Adrenal gland (tissue), 12 donors: Measurements from ENCODE around the gene ABCE1. TPM values are rescaled to one million over a fixed set of nuclear protein-coding genes. Genes with fewer than 3 reads are reported as not detected.

Source experiments
- DNase-seq, 7 donors: peaks; one replicate each; pipeline ENCODE4 v3.0.0-alpha.2; 2019 to 2020
- H3K27ac ChIP-seq, 5 donors: fragments of 200-600 bp; sonication (generic) in 4 of 5; 1 replicate in 3 of 5; 2 replicates in 2 of 5; pipeline versions ENCODE4 v1.5.1 to v1.8.0; 2016 to 2020; ENCODE audit warnings: mild to moderate bottlenecking in 1 of 5
- H3K27me3 ChIP-seq: fragments of 200-600 bp; 2 replicates; pipeline ENCODE4 v1.8.0; 2021
- H3K36me3 ChIP-seq, 2 donors: fragments of 200-600 bp; replicated peaks in 1 of 2; 1 replicate in 1 of 2; 2 replicates in 1 of 2; pipeline versions ENCODE4 v1.5.1 to v1.8.0; 2018 to 2022
- H3K4me1 ChIP-seq, 2 donors: fragments of 200-600 bp; replicated peaks in 1 of 2; 1 replicate in 1 of 2; 2 replicates in 1 of 2; pipeline versions ENCODE4 v1.5.1 to v1.8.0; 2018 to 2021
- H3K4me3 ChIP-seq, 4 donors: fragments of 200-600 bp; sonication (generic) in 3 of 4; one replicate each; pipeline ENCODE4 v1.5.1; 2016 to 2018
- H3K9me3 ChIP-seq, 3 donors: fragments of 200-600 bp; sonication (generic) in 1 of 3; replicated peaks in 1 of 3; 1 replicate in 2 of 3; 2 replicates in 1 of 3; pipeline versions ENCODE4 v1.5.1 to v1.8.0; 2016 to 2021
- CTCF ChIP-seq, 6 experiments: fragments of 450-650 bp in 4 of 6; fragments of 200-600 bp in 2 of 6; sonication (generic) in 1 of 6; IDR thresholded peaks; 1 replicate in 5 of 6; 2 replicates in 1 of 6; pipeline versions ENCODE4 v1.5.1 to v1.8.0; 2016 to 2021; ENCODE audit warnings: antibody characterized with exemption in 6 of 6, mild to moderate bottlenecking in 2 of 6, moderate library complexity in 1 of 6
- POLR2A ChIP-seq, 2 donors: fragments of 450-650 bp; IDR thresholded peaks; one replicate each; pipeline ENCODE4 v1.6.1; 2017; ENCODE audit warnings: antibody characterized with exemption in 2 of 2, mild to moderate bottlenecking in 2 of 2, moderate library complexity in 1 of 2
- WGBS, 4 donors: extraction: QIAGEN DNeasy Blood & Tissue Kit in 2 of 4; methylation state at CpG; one replicate each; pipeline versions ENCODE4 v1.1.5 to v1.1.7; 2013 to 2017; 5-methylcytosine and 5-hydroxymethylcytosine counted together
- intact Hi-C, 2 donors: fragments of 100-400 bp; cut with DNase I; formaldehyde crosslinking; loops; one replicate each; pipeline versions ENCODE4 v1.14.1 to v1.15.0; 2022 to 2023
- polyA plus RNA-seq, 3 donors: library from polyadenylated mRNA; stranded (reverse); fragments of 200-250 nt in 2 of 3; fragments of 350-450 nt in 1 of 3; fragmentation: Illumina TruSeq in 1 of 3; extraction: RNeasy Lipid Tissue Mini Kit (QIAGEN cat#74804) in 1 of 3; gene quantifications; one replicate each; pipeline ENCODE4 v1.2.3, GENCODE V29; 2013 to 2014
- total RNA-seq, 9 donors: library from RNA; depleted of rRNA in 4 of 9; stranded (reverse); fragments of >200 nt in 4 of 9; fragments of 120-200 nt in 1 of 9; fragmentation: NEBNext Ultra II Directional in 1 of 9; extraction: Animal tissue kit (Norgen Biotek cat#: 25700) in 1 of 9; gene quantifications; one replicate each; pipeline versions ENCODE4 v1.1.0 to v1.2.4, GENCODE V29; 2013 to 2023
- donor health status: healthy with polysubstance abuse.
- donor health status: Bipolar disorder and iron deficiency.
- donor health status: DM: yes; HTN: yes; CAD: no.
- donor health status: DM: no; HTN: no; CAD: no.
- donor health status: DM: no; HTN: no; CAD: no.
- donor health status: DM: yes; HTN: yes; CAD: no.

The ABCE1 gene
- total and polyA plus RNA-seq, 12 donors: 14.9 to 82.0 (median 50.6) TPM

GRCh38 chr4:145066063-145066501 lies 32.0 kb upstream of the ABCE1 start:
- intact Hi-C loops: no loop called here
- no peak for DNase-seq
- Histone ChIP-seq H3K4me1 (peaks cover 0 to 8% of the 10 kb centered on the region in 2 donors), H3K9me3 (peaks cover 0 to 6% (median 0%) of the 10 kb centered on the region in 3 donors), H3K27me3 (no peaks in the 10 kb centered on the region), H3K27ac (no peak overlapping the region), H3K36me3 (no peaks in the 10 kb centered on the region), H3K4me3 (no peak overlapping the region)
- WGBS, 4 donors: 52 to 66% (median 62%) methylated on average over 2 of the region's 2 CpGs
- TF ChIP-seq POLR2A (IDR thresholded peaks at IDR 0.05) (no peak), CTCF (IDR thresholded peaks at IDR 0.05) (no peak)

GRCh38 chr4:145069361-145069760 lies 28.8 kb upstream of the ABCE1 start:
- peaks cover 0 to 4% (median 0%) of the 10 kb centered on the region in 3 donors for H3K9me3 ChIP-seq
- intact Hi-C loops: no loop called here
- H3K36me3 ChIP-seq: no peaks in the 10 kb centered on the region
- H3K27me3 ChIP-seq: no peaks in the 10 kb centered on the region
- no peak overlapping the region for H3K4me3 ChIP-seq
- TF ChIP-seq POLR2A (IDR thresholded peaks at IDR 0.05) (no peak), CTCF (IDR thresholded peaks at IDR 0.05) (no peak)
- no peak for DNase-seq
- H3K4me1 ChIP-seq: peaks cover 0 to 6% of the 10 kb centered on the region in 2 donors
- 83 to 93% (median 90%) methylated on average over 3 of the region's 3 CpGs for WGBS, 4 donors
- no peak overlapping the region for H3K27ac ChIP-seq

- H3K36me3 ChIP-seq: no peaks in the 10 kb centered on the region
- no peaks in the 10 kb centered on the region for H3K9me3 ChIP-seq
- no peak overlapping the region for H3K27ac ChIP-seq
- no peak overlapping the region for H3K4me3 ChIP-seq
- intact Hi-C loops: no loop called here
- no peak for TF ChIP-seq POLR2A (IDR thresholded peaks at IDR 0.05)
- TF ChIP-seq CTCF (IDR thresholded peaks at IDR 0.05): no peak
- DNase-seq: no peak
- no peaks in the 10 kb centered on the region for H3K4me1 ChIP-seq
- H3K27me3 ChIP-seq: no peaks in the 10 kb centered on the region
- WGBS, 4 donors: 92 to 99% (median 96%) methylated on average over 2 of the region's 2 CpGs
These were observed 26.6 kb upstream of the ABCE1 start for GRCh38 chr4:145071560-145071959.

GRCh38 chr4:145075742-145076468 lies 22.2 kb upstream of the ABCE1 start:
- no peaks in the 10 kb centered on the region for H3K9me3 ChIP-seq
- no peak for TF ChIP-seq CTCF (IDR thresholded peaks at IDR 0.05)
- TF ChIP-seq POLR2A (IDR thresholded peaks at IDR 0.05): no peak
- no peak overlapping the region for H3K27ac ChIP-seq
- no peaks in the 10 kb centered on the region for H3K4me1 ChIP-seq
- WGBS, 4 donors: 73 to 76% (median 73%) methylated on average over 1 of the region's 1 CpG
- no peaks in the 10 kb centered on the region for H3K27me3 ChIP-seq
- DNase-seq: no peak
- H3K4me3 ChIP-seq: no peak overlapping the region
- intact Hi-C loops: no loop called here
- H3K36me3 ChIP-seq: peaks cover 0 to 4% of the 10 kb centered on the region in 2 donors
